Adipocyte (in vitro differentiated cells): Measurements from ENCODE around the gene PBX1.

Source experiments
- DNase-seq: peaks from one replicate; pipeline ENCODE4 v3.0.0-alpha.2; 2015; ENCODE audit warnings: low read depth
- H3K27me3 ChIP-seq: replicated peaks from 2 replicates; pipeline ENCODE4 v1.7.0; 2013; ENCODE audit warnings: mild to moderate bottlenecking, low read length, moderate library complexity; ENCODE audit not compliant: control insufficient read depth, insufficient read depth
- H3K36me3 ChIP-seq: 2 replicates; pipeline ENCODE4 v1.7.0; 2013; ENCODE audit warnings: low read length, mild to moderate bottlenecking, moderate library complexity; ENCODE audit not compliant: control insufficient read depth, insufficient read depth, severe bottlenecking
- H3K4me1 ChIP-seq: 2 replicates; pipeline ENCODE4 v1.7.0; 2013; ENCODE audit warnings: mild to moderate bottlenecking, low read length, moderate library complexity; ENCODE audit not compliant: control insufficient read depth, insufficient read depth
- H3K4me3 ChIP-seq: 2 replicates; pipeline ENCODE4 v1.7.0; 2013; ENCODE audit warnings: mild to moderate bottlenecking, low read length, moderate library complexity
- H3K9ac ChIP-seq: 2 replicates; pipeline ENCODE4 v1.7.0; 2013; ENCODE audit warnings: mild to moderate bottlenecking, low read length, moderate library complexity
- H3K9me3 ChIP-seq: 2 replicates; pipeline ENCODE4 v1.7.0; 2013; ENCODE audit warnings: mild to moderate bottlenecking, low read length, moderate library complexity; ENCODE audit not compliant: control insufficient read depth

The PBX1 gene

DNA sequence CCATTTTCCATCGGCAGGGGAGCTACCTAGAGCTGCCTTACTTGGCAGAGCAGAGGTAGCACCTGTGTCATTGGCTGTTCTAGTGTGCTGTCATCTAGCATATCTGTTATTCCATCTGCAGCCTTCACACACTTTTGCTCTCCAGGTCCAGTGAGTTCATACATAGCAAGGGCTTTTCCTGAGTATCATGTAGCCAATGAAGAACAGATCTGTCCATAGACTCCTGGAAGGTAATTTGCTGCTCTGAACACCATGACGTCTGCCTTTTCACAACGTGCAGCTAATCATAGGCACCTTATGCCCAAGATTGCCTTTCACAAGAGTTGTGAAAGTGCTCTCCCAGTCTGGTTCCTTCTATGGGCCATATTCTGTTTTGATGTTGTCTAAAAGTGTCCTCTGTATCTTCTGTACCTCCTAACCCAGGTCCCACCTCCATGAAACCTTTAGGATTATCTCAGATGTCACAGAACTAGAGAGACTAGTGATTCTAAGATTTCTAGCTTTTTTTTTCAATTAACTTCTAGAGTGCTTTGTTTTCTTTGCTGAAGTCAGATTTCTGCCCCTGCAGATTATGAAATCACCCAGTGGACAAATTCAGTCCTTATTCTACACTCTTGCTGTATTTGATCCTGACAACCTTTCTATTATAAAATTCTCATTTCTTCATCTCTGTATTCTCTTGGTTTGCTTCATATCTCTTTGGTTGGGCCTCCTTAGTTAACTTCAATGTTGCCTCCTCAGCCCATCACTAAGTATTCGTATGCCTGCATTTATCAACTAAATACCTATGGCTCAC lies 134.8 kb downstream of the PBX1 start:
- H3K36me3 ChIP-seq, result peaks cover 5% of the 10 kb centered on the region
- no peaks in the 10 kb centered on the region for H3K27me3 ChIP-seq
- peaks cover 17% of the 10 kb centered on the region for H3K4me1 ChIP-seq
- H3K9me3 ChIP-seq, result no peaks in the 10 kb centered on the region
- H3K9ac ChIP-seq, result no peak overlapping the region
- H3K4me3 ChIP-seq, result no peak overlapping the region
- DNase-seq, result no peak

DNA sequence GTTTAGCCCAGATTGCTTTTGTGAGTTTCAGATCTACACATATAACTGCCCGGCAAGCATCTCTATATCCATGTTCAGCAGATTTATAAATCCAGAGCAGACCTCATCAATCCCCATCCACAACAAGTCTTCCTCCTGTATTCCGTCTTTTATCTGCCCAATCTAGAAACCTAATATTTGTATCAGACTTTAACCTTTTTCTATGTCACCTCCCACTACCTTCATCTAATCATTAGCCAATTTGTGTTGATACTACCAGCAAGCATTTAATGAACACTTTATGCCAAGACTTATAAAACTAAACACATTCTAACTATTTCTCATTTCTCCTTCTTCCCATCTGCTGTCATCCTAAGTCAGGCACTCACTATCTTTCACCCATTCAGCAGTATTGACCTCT lies 135.5 kb downstream of the PBX1 start:
- no peak overlapping the region for H3K4me3 ChIP-seq
- H3K9ac ChIP-seq, result no peak overlapping the region
- H3K9me3 ChIP-seq, result no peaks in the 10 kb centered on the region
- peaks cover 17% of the 10 kb centered on the region for H3K4me1 ChIP-seq
- peaks cover 5% of the 10 kb centered on the region for H3K36me3 ChIP-seq
- no peaks in the 10 kb centered on the region for H3K27me3 ChIP-seq
- DNase-seq, result no peak

DNA sequence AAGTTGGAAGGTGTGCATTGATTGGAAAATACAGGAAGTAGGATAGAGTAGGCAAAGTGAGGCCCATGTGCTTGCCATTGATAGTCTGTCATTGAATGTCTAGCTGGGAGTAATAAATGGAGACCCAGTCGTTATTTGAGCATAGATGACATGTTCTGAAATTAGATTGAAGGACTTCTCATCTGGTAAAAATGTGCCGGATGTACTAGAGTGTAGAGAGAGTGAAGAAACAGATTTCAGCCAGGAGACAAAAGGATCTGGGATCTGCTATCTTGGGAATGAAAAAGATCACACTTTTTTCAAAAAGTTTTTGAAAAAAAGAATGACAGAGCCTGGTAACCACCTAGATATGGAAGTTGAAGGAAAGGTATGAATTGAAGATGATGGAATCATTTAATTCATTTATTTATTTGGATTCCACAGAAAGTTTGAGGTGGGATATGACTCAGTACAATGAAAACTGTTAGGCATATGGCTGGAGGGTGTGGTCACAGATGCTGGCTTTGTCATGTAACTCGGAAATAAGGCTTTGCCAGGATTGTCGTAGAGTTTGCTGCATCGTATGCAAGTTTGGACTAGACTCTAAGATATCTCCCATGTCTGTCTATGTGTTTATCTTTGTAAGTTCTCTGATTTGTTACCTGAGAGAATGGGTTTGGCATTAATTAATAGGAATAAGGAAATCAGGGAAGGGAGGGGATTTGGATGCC lies 137.1 kb downstream of the PBX1 start:
- Histone ChIP-seq H3K9me3 (no peaks in the 10 kb centered on the region), H3K4me1 (peaks cover 17% of the 10 kb centered on the region), H3K4me3 (peak overlapping the region; percentile 14), H3K27me3 (no peaks in the 10 kb centered on the region), H3K9ac (no peak overlapping the region), H3K36me3 (peaks cover 5% of the 10 kb centered on the region)
- no peak for DNase-seq

DNA sequence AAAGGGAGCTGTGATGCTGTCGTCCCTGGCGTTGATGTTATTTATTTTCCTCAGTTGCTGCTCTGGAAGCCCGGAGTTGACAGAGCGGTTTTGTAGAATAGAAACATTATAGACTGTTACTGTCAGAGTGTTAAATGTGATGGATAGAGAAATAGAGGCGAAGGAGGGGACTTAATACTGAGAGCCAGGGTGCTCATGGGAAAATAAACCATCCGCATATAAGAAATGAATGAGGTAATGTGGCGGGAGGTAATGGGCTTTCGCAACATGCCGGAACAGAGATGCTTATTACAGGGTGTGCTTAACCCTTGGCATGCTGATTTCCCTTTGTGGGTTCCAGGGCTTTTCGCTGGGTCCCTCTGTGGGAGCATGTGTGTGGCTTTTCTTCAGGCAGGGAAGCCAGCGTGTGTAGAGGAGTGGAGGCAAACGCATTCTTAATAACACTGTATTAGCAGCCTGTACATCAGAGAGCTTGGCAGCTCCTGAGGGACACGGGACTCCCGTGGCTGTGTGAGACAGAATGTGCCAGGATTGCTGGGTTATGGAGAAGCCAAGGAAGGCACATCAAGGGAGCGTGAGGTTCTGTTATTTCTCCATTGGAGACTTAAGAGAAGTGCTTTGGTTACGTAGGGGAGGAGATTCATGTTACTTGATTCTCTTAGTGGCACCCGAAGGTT lies 141.0 kb downstream of the PBX1 start:
- DNase-seq, result no peak

DNA sequence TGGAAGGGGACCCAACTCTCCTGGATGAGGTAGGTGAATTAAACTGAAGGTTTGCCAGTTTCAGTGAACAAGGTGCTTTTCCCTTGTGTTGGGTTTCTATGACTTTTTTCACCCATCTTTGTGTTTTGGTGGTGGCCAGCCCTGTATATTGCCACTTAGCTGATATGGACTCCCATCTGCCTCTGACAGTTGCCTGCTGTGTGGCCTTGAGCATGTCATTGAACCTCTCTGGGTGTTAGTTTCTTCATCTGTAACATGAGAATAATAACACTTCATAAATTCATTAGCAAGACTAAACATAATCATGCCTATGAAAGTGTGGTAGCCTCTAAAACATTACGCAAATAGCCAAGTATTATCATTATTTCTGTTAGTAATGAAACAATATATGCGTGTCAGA lies 141.7 kb downstream of the PBX1 start:
- no peaks in the 10 kb centered on the region for H3K9me3 ChIP-seq
- peaks cover 17% of the 10 kb centered on the region for H3K4me1 ChIP-seq
- no peaks in the 10 kb centered on the region for H3K36me3 ChIP-seq
- H3K27me3 ChIP-seq, result no peaks in the 10 kb centered on the region
- no peak overlapping the region for H3K4me3 ChIP-seq
- H3K9ac ChIP-seq, result no peak overlapping the region
- no peak for DNase-seq

More for the DNA sequence above, 141.0 kb downstream of the PBX1 start:
- Histone ChIP-seq H3K4me3 (no peak overlapping the region), H3K9me3 (no peaks in the 10 kb centered on the region), H3K36me3 (no peaks in the 10 kb centered on the region), H3K9ac (no peak overlapping the region), H3K4me1 (peaks cover 17% of the 10 kb centered on the region), H3K27me3 (no peaks in the 10 kb centered on the region)

DNA sequence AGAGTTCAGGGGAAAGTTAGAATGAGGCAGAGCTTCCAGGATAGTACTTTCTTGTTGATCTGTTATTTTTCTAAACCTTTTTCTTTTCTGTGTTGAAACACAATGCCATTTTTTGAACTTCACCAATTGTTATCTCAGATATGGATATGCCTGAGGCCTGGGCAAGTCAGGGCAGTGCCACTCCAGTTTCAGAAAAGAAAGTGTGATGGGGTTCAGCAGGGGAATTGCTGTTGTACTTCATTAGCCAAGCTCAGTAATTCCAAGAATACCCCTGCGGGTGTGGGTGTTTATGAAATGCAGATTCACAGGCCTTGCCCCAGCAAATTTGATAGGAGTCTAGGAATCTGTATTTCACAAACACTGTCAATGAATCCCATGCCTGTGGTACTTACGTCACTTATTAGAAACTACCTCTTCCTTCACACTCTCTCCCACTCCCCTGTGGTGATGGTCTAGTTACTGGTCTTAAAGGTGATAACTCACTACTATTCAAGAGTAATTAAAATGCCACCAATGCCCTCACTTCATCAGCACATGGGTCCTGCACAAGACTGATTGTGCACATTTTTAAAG lies 142.3 kb downstream of the PBX1 start:
- no peak for DNase-seq
- no peaks in the 10 kb centered on the region for H3K27me3 ChIP-seq
- no peaks in the 10 kb centered on the region for H3K9me3 ChIP-seq
- no peak overlapping the region for H3K4me3 ChIP-seq
- no peaks in the 10 kb centered on the region for H3K36me3 ChIP-seq
- peaks cover 14% of the 10 kb centered on the region for H3K4me1 ChIP-seq
- no peak overlapping the region for H3K9ac ChIP-seq

DNA sequence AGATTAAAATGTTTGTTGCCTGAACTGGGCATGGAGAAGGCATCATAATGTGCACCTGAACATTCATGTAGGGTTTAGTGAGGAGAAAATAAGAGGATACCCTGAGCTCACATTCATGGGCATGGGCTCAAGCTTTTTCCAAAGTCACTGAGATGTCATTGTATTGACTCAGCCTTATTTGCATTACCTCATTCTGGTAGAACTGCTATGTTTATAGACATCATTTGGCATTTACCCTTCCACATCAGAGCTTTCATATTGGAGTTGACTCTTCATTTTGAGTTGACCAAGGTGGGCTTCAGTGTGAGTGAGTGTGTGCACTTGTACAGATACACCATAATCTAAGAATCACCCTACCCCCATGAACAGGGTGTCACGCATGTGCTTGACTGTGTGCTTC lies 143.2 kb downstream of the PBX1 start:
- Histone ChIP-seq H3K36me3 (no peaks in the 10 kb centered on the region), H3K4me3 (no peak overlapping the region), H3K9ac (no peak overlapping the region), H3K4me1 (peaks cover 14% of the 10 kb centered on the region), H3K9me3 (no peaks in the 10 kb centered on the region), H3K27me3 (no peaks in the 10 kb centered on the region)
- peak; percentile 41 for DNase-seq

DNA sequence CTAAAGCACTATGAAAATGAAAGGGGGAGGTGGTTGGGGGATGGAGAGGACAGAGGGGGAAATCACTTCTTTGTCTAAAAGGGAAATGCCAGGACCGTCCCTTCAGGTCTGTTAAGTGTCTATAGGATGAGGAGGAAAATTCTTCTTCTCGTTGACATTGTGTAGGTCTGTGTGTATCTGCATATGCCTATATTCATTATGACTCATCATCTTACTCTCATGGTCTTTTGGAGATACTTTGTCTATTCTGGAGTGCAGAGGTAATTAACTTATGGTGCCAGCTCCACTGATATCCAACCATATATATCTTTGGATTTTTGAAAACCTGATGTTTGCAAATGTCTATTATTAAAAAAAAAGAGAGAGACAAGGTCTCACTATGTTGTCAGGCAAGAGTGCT lies 143.7 kb downstream of the PBX1 start:
- Histone ChIP-seq H3K4me3 (no peak overlapping the region), H3K36me3 (no peaks in the 10 kb centered on the region), H3K9ac (no peak overlapping the region), H3K9me3 (no peaks in the 10 kb centered on the region), H3K27me3 (no peaks in the 10 kb centered on the region), H3K4me1 (peaks cover 18% of the 10 kb centered on the region)
- DNase-seq, result no peak

DNA sequence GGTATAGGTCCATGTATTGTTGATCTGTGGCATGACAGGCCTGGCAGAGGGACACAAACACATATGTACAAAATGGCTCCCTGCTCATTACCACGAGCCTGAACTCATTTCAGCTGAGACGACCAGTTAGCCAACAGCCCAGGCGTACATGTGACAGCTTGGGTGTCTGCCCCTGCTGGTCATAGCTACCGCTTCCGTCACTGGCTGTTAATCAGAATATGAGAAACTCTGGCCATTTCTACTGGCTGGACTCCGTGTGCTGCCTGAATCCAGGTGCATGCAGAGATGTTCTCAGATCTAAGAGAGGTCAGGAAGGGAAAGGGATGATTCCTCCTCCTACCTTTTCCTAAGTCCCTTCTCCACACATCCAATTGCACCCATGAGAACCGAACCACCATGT lies 144.5 kb downstream of the PBX1 start:
- no peak overlapping the region for H3K4me3 ChIP-seq

DNA sequence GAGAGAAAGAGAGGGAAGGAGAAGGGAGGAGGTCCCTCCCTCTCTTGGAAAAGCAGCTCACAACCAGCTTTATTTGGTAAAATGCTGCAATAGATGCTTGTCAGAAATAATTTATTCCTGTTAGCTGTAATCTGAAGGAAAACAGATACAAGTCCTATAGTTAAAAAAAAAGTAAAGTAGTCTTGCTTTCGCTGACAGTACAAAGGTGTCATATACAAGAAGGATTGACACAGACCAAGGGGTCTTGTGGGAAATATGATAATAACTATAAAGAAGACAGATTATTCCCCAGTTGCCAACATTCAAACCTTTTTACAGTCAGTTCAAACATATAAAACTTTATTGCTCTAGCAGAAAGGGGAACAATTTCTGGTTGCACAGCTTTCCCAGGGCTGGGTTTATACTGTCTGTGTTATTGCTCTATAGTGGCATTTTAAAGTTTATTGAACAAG lies 145.0 kb downstream of the PBX1 start:
- Histone ChIP-seq H3K4me3 (no peak overlapping the region), H3K9ac (no peak overlapping the region), H3K9me3 (no peaks in the 10 kb centered on the region), H3K4me1 (peaks cover 24% of the 10 kb centered on the region), H3K27me3 (no peaks in the 10 kb centered on the region), H3K36me3 (no peaks in the 10 kb centered on the region)
- DNase-seq, result peak; percentile 55

More for the DNA sequence above, 144.5 kb downstream of the PBX1 start:
- peaks cover 24% of the 10 kb centered on the region for H3K4me1 ChIP-seq
- no peaks in the 10 kb centered on the region for H3K27me3 ChIP-seq
- no peaks in the 10 kb centered on the region for H3K9me3 ChIP-seq
- no peak for DNase-seq
- no peak overlapping the region for H3K9ac ChIP-seq
- no peaks in the 10 kb centered on the region for H3K36me3 ChIP-seq

DNA sequence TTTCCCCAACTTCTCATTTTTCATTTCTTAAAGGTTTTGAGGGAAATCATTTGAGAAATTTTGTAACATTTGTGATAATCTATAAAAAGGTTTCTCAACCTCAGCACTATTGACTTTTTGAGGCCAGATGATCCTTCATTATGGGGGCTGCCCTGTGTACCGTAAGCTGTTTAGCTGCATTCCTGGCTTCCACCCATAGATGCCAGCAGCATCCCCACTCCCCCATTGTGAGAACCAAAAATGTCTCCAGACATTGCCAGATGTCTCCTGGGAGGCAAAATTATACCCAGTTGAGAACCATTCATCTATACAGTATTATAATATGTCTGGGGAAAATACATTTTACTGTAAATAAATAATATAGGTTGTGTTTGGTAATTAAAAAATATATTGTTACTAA lies 146.0 kb downstream of the PBX1 start:
- Histone ChIP-seq H3K4me3 (no peak overlapping the region), H3K36me3 (no peaks in the 10 kb centered on the region), H3K9ac (no peak overlapping the region), H3K4me1 (peaks cover 24% of the 10 kb centered on the region), H3K9me3 (no peaks in the 10 kb centered on the region), H3K27me3 (no peaks in the 10 kb centered on the region)
- no peak for DNase-seq
